Caco-2 (cell line): ENCODE measurements around the gene COA7. TPM values are rescaled to one million over a fixed set of nuclear protein-coding genes. Genes with fewer than 3 reads are reported as not detected.
"Not testable (repeated sequence)": the region's sequence is repeated elsewhere in the genome, so short reads cannot be mapped to it uniquely, and the experiment has no call there.

Experiments
- BruUV-seq: library from RNA; stranded (reverse); fragments of 400-500 nt; replicated peaks from 2 replicates; lab custom pipeline; 2021; lab: Mats Ljungman, UMichigan
- CTCF ChIA-PET: fragments of 300-600 bp; sonication (Branson Sonifier 250); formaldehyde crosslinking; loops from one replicate; lab custom pipeline; 2022; ENCODE audit warnings: antibody characterized with exemption; lab: Charles Lee
- POLR2A ChIA-PET: fragments of 300-600 bp; sonication (Branson Sonifier 250); formaldehyde crosslinking; loops from one replicate; lab custom pipeline; 2022; ENCODE audit warnings: antibody characterized with exemption; lab: Charles Lee
- DNase-seq, 2 experiments: peaks; one replicate each; pipeline versions ENCODE4 v3.0.0 to v3.0.0-alpha.2; 2020 to 2022
- H3K27me3 ChIP-seq: replicated peaks from 2 replicates; pipeline ENCODE4 v1.6.0; 2011; ENCODE audit warnings: low read length; ENCODE audit not compliant: control insufficient read depth, insufficient read depth
- H3K36me3 ChIP-seq: 2 replicates; pipeline ENCODE4 v1.5.1; 2011; ENCODE audit warnings: low read length; ENCODE audit not compliant: control insufficient read depth, insufficient read depth
- H3K4me1 ChIP-seq: fragments of 250-450 bp; sonication (Bioruptor Pico); 2 replicates; pipeline ENCODE4 v1.5.1; 2020; ENCODE audit warnings: mild to moderate bottlenecking
- H3K4me3 ChIP-seq: 2 replicates; pipeline ENCODE4 v1.5.1; 2011; ENCODE audit warnings: low read depth, mild to moderate bottlenecking, control low read depth, low read length
- H3K9me3 ChIP-seq: fragments of 250-450 bp; sonication (Bioruptor Pico); 2 replicates; pipeline ENCODE4 v1.5.1; 2020; ENCODE audit warnings: mild to moderate bottlenecking, moderate library complexity
- H3K27ac Mint-ChIP-seq: one replicate; pipeline ENCODE4 v1.8.0; 2022; ENCODE audit warnings: mixed read lengths; ENCODE audit not compliant: unreplicated experiment
- H3K27me3 Mint-ChIP-seq: one replicate; pipeline ENCODE4 v1.8.0; 2022; ENCODE audit warnings: mixed read lengths; ENCODE audit not compliant: insufficient read depth, unreplicated experiment
- H3K36me3 Mint-ChIP-seq: one replicate; pipeline ENCODE4 v1.8.0; 2022; ENCODE audit warnings: mild to moderate bottlenecking, mixed read lengths; ENCODE audit not compliant: insufficient read depth, unreplicated experiment
- H3K4me1 Mint-ChIP-seq: one replicate; pipeline ENCODE4 v1.8.0; 2022; ENCODE audit warnings: low read depth, mixed read lengths; ENCODE audit not compliant: unreplicated experiment
- H3K4me3 Mint-ChIP-seq: one replicate; pipeline ENCODE4 v1.8.0; 2022; ENCODE audit warnings: mild to moderate bottlenecking, moderate library complexity, mixed read lengths; ENCODE audit not compliant: unreplicated experiment
- H3K9me3 Mint-ChIP-seq: one replicate; pipeline ENCODE4 v1.8.0; 2022; ENCODE audit warnings: mixed read lengths; ENCODE audit not compliant: unreplicated experiment
- intact Hi-C: fragments of 100-400 bp; cut with micrococcal nuclease; formaldehyde crosslinking; loops from one replicate; pipeline ENCODE4 v1.10.0; 2022; ENCODE audit not compliant: unreplicated experiment
- total RNA-seq: library from RNA; stranded (reverse); gene quantifications from 2 replicates; pipeline ENCODE4 v1.2.3, GENCODE V29; 2022
- TF ChIP-seq, protein P1 (sequence below), 2 experiments: fragments of 200-600 bp in 1 of 2; IDR thresholded peaks; 1 replicate in 1 of 2; 2 replicates in 1 of 2; pipeline versions ENCODE4 v1.5.1 to v1.8.0; 2011 to 2022; ENCODE audit warnings: antibody characterized with exemption in 1 of 2, control low read depth in 1 of 2, inconsistent platforms in 1 of 2, low read depth in 1 of 2, low read length in 1 of 2, mild to moderate bottlenecking in 1 of 2, moderate library complexity in 1 of 2; ENCODE audit not compliant: insufficient read depth in 1 of 2, severe bottlenecking in 1 of 2, unreplicated experiment in 1 of 2

The COA7 gene
- total RNA-seq, 1 experiment from 2014 or later, result 40.2 TPM

DNA sequence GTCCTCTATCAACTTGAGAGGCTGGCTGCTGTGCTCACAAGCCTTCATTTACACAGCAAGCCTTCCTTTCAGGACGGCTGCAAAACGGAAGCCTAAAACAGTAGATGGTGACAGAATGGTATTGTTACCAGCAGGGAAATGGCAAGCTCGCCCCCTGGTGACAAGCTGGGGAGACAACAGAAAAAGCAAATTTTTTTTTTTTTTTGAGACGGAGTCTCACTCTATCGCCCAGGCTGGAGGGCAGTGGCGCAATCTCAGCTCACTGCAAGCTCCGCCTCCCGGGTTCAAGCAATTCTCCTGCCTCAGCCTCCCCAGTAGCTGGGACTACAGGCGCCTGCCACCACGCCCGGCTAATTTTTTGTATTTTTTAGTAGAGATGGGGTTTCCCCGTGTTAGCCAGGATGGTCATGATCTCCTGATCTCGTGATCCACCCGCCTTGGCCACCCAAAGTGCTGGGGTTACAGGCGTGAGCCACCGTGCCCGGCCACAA lies 11.8 kb downstream of the COA7 start:
- CTCF ChIA-PET, result interaction anchor here (0.5 to 1.5 kb wide), 8 partner anchors 8 to 282 kb away, joined by 3 to 6 read pairs (median 4); partner anchors contain the start of genes ECHDC2, ORC1, PRPF38A and ZYG11A
- TF ChIP-seq, protein P1, sequence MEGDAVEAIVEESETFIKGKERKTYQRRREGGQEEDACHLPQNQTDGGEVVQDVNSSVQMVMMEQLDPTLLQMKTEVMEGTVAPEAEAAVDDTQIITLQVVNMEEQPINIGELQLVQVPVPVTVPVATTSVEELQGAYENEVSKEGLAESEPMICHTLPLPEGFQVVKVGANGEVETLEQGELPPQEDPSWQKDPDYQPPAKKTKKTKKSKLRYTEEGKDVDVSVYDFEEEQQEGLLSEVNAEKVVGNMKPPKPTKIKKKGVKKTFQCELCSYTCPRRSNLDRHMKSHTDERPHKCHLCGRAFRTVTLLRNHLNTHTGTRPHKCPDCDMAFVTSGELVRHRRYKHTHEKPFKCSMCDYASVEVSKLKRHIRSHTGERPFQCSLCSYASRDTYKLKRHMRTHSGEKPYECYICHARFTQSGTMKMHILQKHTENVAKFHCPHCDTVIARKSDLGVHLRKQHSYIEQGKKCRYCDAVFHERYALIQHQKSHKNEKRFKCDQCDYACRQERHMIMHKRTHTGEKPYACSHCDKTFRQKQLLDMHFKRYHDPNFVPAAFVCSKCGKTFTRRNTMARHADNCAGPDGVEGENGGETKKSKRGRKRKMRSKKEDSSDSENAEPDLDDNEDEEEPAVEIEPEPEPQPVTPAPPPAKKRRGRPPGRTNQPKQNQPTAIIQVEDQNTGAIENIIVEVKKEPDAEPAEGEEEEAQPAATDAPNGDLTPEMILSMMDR (IDR thresholded peaks at IDR 0.05; ENCODE audit: insufficient read depth in 1 of 2, low read depth in 1 of 2, low read length in 1 of 2, severe bottlenecking in 1 of 2, unreplicated experiment in 1 of 2), result peak; percentile 62 to 81
- H3K4me3 ChIP-seq, H3K27ac Mint-ChIP-seq, H3K27me3 ChIP-seq, H3K4me1 ChIP-seq, H3K36me3 ChIP-seq, H3K9me3 ChIP-seq, H3K4me3 Mint-ChIP-seq, H3K9me3 Mint-ChIP-seq, BruUV-seq, H3K4me1 Mint-ChIP-seq, H3K27me3 Mint-ChIP-seq: not testable (repeated sequence)
- intact Hi-C loops, result loop anchor here (5.0 kb wide), 1 partner anchor 284 kb away; the partner anchor contains the start of genes ORC1 and PRPF38A
- peaks cover 48% of the 10 kb centered on the region for H3K36me3 Mint-ChIP-seq
- POLR2A ChIA-PET, result interaction anchor here (0.6 kb wide), 1 partner anchor 46 kb away, joined by 3 read pairs; no protein-coding TSS in a partner anchor
- DNase-seq, result peak; percentile 45 to 66

DNA sequence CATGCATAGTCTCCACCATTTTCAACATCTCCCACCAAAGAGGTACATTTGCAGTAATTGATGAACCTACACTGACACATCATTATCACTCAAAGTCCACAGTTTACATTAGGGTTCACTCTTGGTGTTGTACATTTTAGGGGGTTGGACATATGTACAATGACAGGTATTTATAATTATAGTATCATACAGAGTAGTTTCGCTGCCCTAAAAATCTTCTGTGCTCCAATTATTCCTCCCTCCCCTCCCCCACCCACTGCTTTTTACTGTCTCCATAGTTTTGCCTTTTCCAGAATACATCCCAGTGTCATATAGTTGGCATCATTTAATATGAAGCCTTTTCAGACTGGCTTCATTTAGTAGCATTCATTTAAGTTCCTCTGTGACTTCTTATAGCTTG lies 13.6 kb downstream of the COA7 start:
- Mint-ChIP-seq H3K4me1 (peaks cover 6% of the 10 kb centered on the region), H3K4me3 (no peak overlapping the region), H3K27me3 (no peaks in the 10 kb centered on the region), H3K36me3 (peaks cover 39% of the 10 kb centered on the region), H3K27ac (no peak overlapping the region), H3K9me3 (no peaks in the 10 kb centered on the region)
- ChIA-PET CTCF (no interaction called here), POLR2A (no interaction called here)
- intact Hi-C loops, result no loop called here
- no peaks in the 10 kb centered on the region for H3K27me3 ChIP-seq
- no peaks in the 10 kb centered on the region for H3K36me3 ChIP-seq
- TF ChIP-seq, protein P1 (IDR thresholded peaks at IDR 0.05; ENCODE audit: insufficient read depth in 1 of 2, low read depth in 1 of 2, low read length in 1 of 2, severe bottlenecking in 1 of 2, unreplicated experiment in 1 of 2), result no peak
- no peaks in the 10 kb centered on the region for H3K4me1 ChIP-seq
- H3K4me3 ChIP-seq, result no peak overlapping the region
- no peak for DNase-seq
- no peaks in the 10 kb centered on the region for H3K9me3 ChIP-seq
- BruUV-seq, result no TSS peak

DNA sequence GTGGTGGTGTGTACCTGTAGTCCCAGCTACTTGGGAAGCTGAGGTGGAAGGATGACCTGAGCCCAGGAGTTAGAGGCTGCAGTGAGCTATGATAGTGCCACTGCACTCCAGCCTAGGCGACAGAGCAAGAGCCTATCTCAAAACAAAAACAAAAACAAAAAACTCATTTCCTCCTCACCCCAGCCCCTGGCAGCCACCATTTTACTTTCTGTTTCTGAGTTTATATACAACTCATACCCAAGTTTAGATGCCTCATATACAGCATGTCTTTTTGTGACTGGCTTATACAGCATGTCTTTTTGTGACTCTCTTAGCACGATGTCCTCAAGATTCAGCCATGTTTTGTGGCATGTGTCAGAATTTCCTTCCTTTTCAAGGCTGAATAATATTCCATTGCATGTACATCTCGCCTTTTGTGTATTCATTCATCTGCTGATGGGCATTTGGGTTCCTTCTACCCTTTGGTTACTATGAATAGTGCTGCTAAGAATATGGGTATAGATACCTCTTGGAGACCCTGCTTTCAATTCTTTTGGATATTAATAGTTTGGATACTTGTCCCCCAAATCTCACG lies 14.7 kb downstream of the COA7 start:
- BruUV-seq, result no TSS peak
- POLR2A ChIA-PET, result no interaction called here

More for the DNA sequence above, 14.7 kb downstream of the COA7 start:
- H3K4me3 Mint-ChIP-seq, result no peak overlapping the region
- no peaks in the 10 kb centered on the region for H3K27me3 Mint-ChIP-seq
- peaks cover 35% of the 10 kb centered on the region for H3K36me3 Mint-ChIP-seq
- intact Hi-C loops, result no loop called here
- TF ChIP-seq, protein P1 (IDR thresholded peaks at IDR 0.05; ENCODE audit: insufficient read depth in 1 of 2, low read depth in 1 of 2, low read length in 1 of 2, severe bottlenecking in 1 of 2, unreplicated experiment in 1 of 2), result no peak
- Histone ChIP-seq H3K9me3 (no peaks in the 10 kb centered on the region), H3K4me3 (no peak overlapping the region), H3K27me3 (no peaks in the 10 kb centered on the region), H3K36me3 (no peaks in the 10 kb centered on the region), H3K4me1 (no peaks in the 10 kb centered on the region)
- DNase-seq, result no peak
- CTCF ChIA-PET, result no interaction called here
- peaks cover 6% of the 10 kb centered on the region for H3K4me1 Mint-ChIP-seq
- no peaks in the 10 kb centered on the region for H3K9me3 Mint-ChIP-seq
- H3K27ac Mint-ChIP-seq, result peak overlapping the region; percentile 67
